C4-2B (cell line): ENCODE measurements around the gene UBASH3B.
"Not testable (repeated sequence)": the region's sequence is repeated elsewhere in the genome, so short reads cannot be mapped to it uniquely, and the experiment has no call there.

Experiments used
- ZFX ChIP-seq: fragments of 450-650 bp; IDR thresholded peaks from 2 replicates; pipeline ENCODE4 v1.6.1; 2017
- TF ChIP-seq, protein P1 (sequence below): fragments of 450-650 bp; conservative IDR thresholded peaks from 2 replicates; pipeline ENCODE4 v1.5.1; 2017; ENCODE audit warnings: mild to moderate bottlenecking

DNA sequence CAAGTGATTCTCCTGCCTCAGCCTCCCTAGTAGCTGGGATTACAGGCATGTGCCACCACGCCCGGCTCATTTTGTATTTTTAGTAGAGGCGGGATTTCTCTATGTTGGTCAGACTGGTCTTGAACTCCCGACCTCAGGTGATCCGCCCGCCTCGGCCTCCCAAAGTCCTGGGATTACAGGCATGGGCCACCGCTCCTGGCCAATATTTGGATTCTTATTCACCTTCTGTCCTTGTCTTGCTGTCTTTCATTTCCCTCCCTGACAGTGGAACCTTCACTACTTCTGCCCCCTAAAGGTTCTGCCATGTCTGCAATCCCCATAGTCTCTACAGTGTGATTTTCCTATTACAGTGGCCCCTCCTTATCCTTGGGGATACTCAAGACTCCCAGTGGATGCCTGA lies 75.2 kb downstream of the UBASH3B start:
- TF ChIP-seq, protein P1, sequence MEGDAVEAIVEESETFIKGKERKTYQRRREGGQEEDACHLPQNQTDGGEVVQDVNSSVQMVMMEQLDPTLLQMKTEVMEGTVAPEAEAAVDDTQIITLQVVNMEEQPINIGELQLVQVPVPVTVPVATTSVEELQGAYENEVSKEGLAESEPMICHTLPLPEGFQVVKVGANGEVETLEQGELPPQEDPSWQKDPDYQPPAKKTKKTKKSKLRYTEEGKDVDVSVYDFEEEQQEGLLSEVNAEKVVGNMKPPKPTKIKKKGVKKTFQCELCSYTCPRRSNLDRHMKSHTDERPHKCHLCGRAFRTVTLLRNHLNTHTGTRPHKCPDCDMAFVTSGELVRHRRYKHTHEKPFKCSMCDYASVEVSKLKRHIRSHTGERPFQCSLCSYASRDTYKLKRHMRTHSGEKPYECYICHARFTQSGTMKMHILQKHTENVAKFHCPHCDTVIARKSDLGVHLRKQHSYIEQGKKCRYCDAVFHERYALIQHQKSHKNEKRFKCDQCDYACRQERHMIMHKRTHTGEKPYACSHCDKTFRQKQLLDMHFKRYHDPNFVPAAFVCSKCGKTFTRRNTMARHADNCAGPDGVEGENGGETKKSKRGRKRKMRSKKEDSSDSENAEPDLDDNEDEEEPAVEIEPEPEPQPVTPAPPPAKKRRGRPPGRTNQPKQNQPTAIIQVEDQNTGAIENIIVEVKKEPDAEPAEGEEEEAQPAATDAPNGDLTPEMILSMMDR: not testable (repeated sequence)
- TF ChIP-seq ZFX: not testable (repeated sequence)
